H9 (cell line): ENCODE results near the gene TAF8. TPM values are rescaled to one million over a fixed set of nuclear protein-coding genes. Genes with fewer than 3 reads are reported as not detected.
A peak's percentile ranks its signal among the peaks of the same experiment; 100 is the strongest.

Experiments used
- DNase-seq: peaks from one replicate; pipeline ENCODE4 v3.0.0-alpha.2; 2017
- H2AFZ ChIP-seq: one replicate; pipeline ENCODE4 v1.6.1; 2013; ENCODE audit warnings: mild to moderate bottlenecking, low read length, control low read depth, moderate library complexity
- H2AK5ac ChIP-seq: 2 replicates; pipeline ENCODE4 v1.6.1; 2013; ENCODE audit warnings: low read length, control low read depth, mixed read lengths; ENCODE audit not compliant: insufficient read length
- H2BK120ac ChIP-seq: one replicate; pipeline ENCODE4 v1.6.1; 2013; ENCODE audit warnings: low read depth, mild to moderate bottlenecking, low read length, control low read depth, inconsistent platforms; ENCODE audit not compliant: poor library complexity, severe bottlenecking
- H2BK12ac ChIP-seq: 2 replicates; pipeline ENCODE4 v1.6.1; 2013; ENCODE audit warnings: low read length, control low read depth, mixed read lengths, low read depth; ENCODE audit not compliant: insufficient read length
- H2BK15ac ChIP-seq: 2 replicates; pipeline ENCODE4 v1.6.1; 2013; ENCODE audit warnings: low read depth, low read length, control low read depth
- H2BK20ac ChIP-seq: one replicate; pipeline ENCODE4 v1.6.1; 2013; ENCODE audit warnings: low read depth, mild to moderate bottlenecking, low read length, control low read depth, inconsistent platforms; ENCODE audit not compliant: poor library complexity, severe bottlenecking
- H2BK5ac ChIP-seq: 2 replicates; pipeline ENCODE4 v1.6.1; 2013; ENCODE audit warnings: low read length, control low read depth, mixed read lengths; ENCODE audit not compliant: insufficient read length
- H3K14ac ChIP-seq: 2 replicates; pipeline ENCODE4 v1.6.1; 2013; ENCODE audit warnings: low read length, control low read depth; ENCODE audit not compliant: insufficient read depth
- H3K18ac ChIP-seq: 2 replicates; pipeline ENCODE4 v1.6.1; 2013; ENCODE audit warnings: low read depth, mild to moderate bottlenecking, mixed read lengths, low read length, control low read depth; ENCODE audit not compliant: insufficient read length
- H3K23ac ChIP-seq: 2 replicates; pipeline ENCODE4 v1.6.1; 2013; ENCODE audit warnings: low read length, control low read depth, mixed read lengths, low read depth; ENCODE audit not compliant: insufficient read length
- H3K23me2 ChIP-seq: 2 replicates; pipeline ENCODE4 v1.6.1; 2013; ENCODE audit warnings: low read depth, mild to moderate bottlenecking, mixed read lengths, low read length, control low read depth; ENCODE audit not compliant: insufficient read length, poor library complexity, severe bottlenecking
- H3K27ac ChIP-seq: 2 replicates; pipeline ENCODE4 v1.5.1; 2013; ENCODE audit warnings: low read length, control low read depth, mixed read lengths, low read depth; ENCODE audit not compliant: insufficient read length
- H3K27me3 ChIP-seq: 2 replicates; pipeline ENCODE4 v1.6.1; 2013; ENCODE audit warnings: low read length, control low read depth, inconsistent platforms; ENCODE audit not compliant: insufficient read depth
- H3K4ac ChIP-seq: 2 replicates; pipeline ENCODE4 v1.6.1; 2013; ENCODE audit warnings: low read depth, mild to moderate bottlenecking, control low read depth, inconsistent platforms, low read length, moderate library complexity
- H3K4me1 ChIP-seq: 2 replicates; pipeline ENCODE4 v1.6.1; 2013; ENCODE audit warnings: low read length, control low read depth, inconsistent platforms; ENCODE audit not compliant: insufficient read depth
- H3K4me2 ChIP-seq: 2 replicates; pipeline ENCODE4 v1.6.1; 2013; ENCODE audit warnings: low read length, control low read depth, mixed read lengths; ENCODE audit not compliant: insufficient read length, insufficient read depth
- H3K56ac ChIP-seq: 2 replicates; pipeline ENCODE4 v1.6.1; 2013; ENCODE audit warnings: low read depth, mild to moderate bottlenecking, mixed read lengths, low read length, control low read depth; ENCODE audit not compliant: insufficient read length
- H3K79me1 ChIP-seq: 2 replicates; pipeline ENCODE4 v1.6.1; 2013; ENCODE audit warnings: low read depth, mild to moderate bottlenecking, moderate library complexity, low read length, control low read depth, inconsistent platforms; ENCODE audit not compliant: insufficient read depth, poor library complexity, severe bottlenecking
- H3K79me2 ChIP-seq: 2 replicates; pipeline ENCODE4 v1.6.1; 2013; ENCODE audit warnings: low read length, control low read depth, inconsistent platforms; ENCODE audit not compliant: insufficient read depth
- H3K9ac ChIP-seq: 2 replicates; pipeline ENCODE4 v1.6.1; 2013; ENCODE audit warnings: low read length, control low read depth, mixed read lengths; ENCODE audit not compliant: insufficient read length; ENCODE audit errors: extremely low read depth
- H3K9me3 ChIP-seq: one replicate; pipeline ENCODE4 v1.6.1; 2013; ENCODE audit warnings: low read depth, low read length, inconsistent platforms; ENCODE audit not compliant: control insufficient read depth
- H3T11ph ChIP-seq: one replicate; pipeline ENCODE4 v1.6.1; 2013; ENCODE audit warnings: mild to moderate bottlenecking, low read length, control low read depth, inconsistent platforms
- H4K20me1 ChIP-seq: one replicate; pipeline ENCODE4 v1.6.1; 2013; ENCODE audit not compliant: control insufficient read depth, insufficient read length, insufficient read depth
- H4K5ac ChIP-seq: 2 replicates; pipeline ENCODE4 v1.6.1; 2013; ENCODE audit warnings: low read depth, mild to moderate bottlenecking, mixed read lengths, low read length, control low read depth; ENCODE audit not compliant: insufficient read length
- H4K8ac ChIP-seq: replicated peaks from 2 replicates; pipeline ENCODE4 v1.6.1; 2013; ENCODE audit warnings: low read length, control low read depth, mixed read lengths, low read depth; ENCODE audit not compliant: insufficient read length
- H4K91ac ChIP-seq: 2 replicates; pipeline ENCODE4 v1.6.1; 2013; ENCODE audit warnings: low read depth, mild to moderate bottlenecking, moderate library complexity, mixed read lengths, low read length, control low read depth; ENCODE audit not compliant: insufficient read length
- H3K27ac Mint-ChIP-seq, 3 experiments: 2 replicates in 2 of 3; 3 replicates in 1 of 3; pipeline ENCODE4 v1.8.0; 2020 to 2021; ENCODE audit warnings: mixed read lengths in 3 of 3, mild to moderate bottlenecking in 1 of 3, moderate library complexity in 1 of 3
- H3K27me3 Mint-ChIP-seq: 2 replicates; pipeline ENCODE4 v1.8.0; 2021; ENCODE audit warnings: low read depth, mild to moderate bottlenecking, moderate library complexity, mixed read lengths
- H3K36me3 Mint-ChIP-seq, 3 experiments: 2 replicates in 2 of 3; 3 replicates in 1 of 3; pipeline ENCODE4 v1.8.0; 2020 to 2021; ENCODE audit warnings: low read depth in 3 of 3, mixed read lengths in 3 of 3; ENCODE audit not compliant: insufficient read depth in 1 of 3
- H3K4me1 Mint-ChIP-seq, 2 experiments: 2 replicates each; pipeline ENCODE4 v1.8.0; 2020; ENCODE audit warnings: mixed read lengths in 2 of 2
- H3K4me3 Mint-ChIP-seq, 2 experiments: 2 replicates in 1 of 2; 3 replicates in 1 of 2; pipeline ENCODE4 v1.8.0; 2020 to 2021; ENCODE audit warnings: mild to moderate bottlenecking in 2 of 2, mixed read lengths in 2 of 2, moderate library complexity in 1 of 2
- H3K9me3 Mint-ChIP-seq, 2 experiments: 2 replicates in 1 of 2; 3 replicates in 1 of 2; pipeline ENCODE4 v1.8.0; 2020; ENCODE audit warnings: mild to moderate bottlenecking in 2 of 2, mixed read lengths in 2 of 2, moderate library complexity in 1 of 2
- WGBS: extraction: QIAGEN DNeasy Blood & Tissue Kit; methylation state at CpG from one replicate; pipeline ENCODE4 v1.1.7; 2013; ENCODE audit warnings: missing lambda C conversion rate, low lambda C conversion rate, mixed read lengths; ENCODE audit not compliant: insufficient read length; ENCODE audit errors: extremely low coverage; 5-methylcytosine and 5-hydroxymethylcytosine counted together
- total RNA-seq: library from RNA; stranded (reverse); gene quantifications from 2 replicates; pipeline ENCODE4 v1.2.1, GENCODE V29; 2021
- TF ChIP-seq, protein P1 (sequence below): fragments of 200-600 bp; sonication (generic); conservative IDR thresholded peaks from 3 replicates; pipeline ENCODE4 v1.8.0; 2021; ENCODE audit warnings: antibody characterized with exemption, mild to moderate bottlenecking

Gene TAF8
- total RNA-seq, 1 experiment from 2014 or later: 30.4 TPM

DNA sequence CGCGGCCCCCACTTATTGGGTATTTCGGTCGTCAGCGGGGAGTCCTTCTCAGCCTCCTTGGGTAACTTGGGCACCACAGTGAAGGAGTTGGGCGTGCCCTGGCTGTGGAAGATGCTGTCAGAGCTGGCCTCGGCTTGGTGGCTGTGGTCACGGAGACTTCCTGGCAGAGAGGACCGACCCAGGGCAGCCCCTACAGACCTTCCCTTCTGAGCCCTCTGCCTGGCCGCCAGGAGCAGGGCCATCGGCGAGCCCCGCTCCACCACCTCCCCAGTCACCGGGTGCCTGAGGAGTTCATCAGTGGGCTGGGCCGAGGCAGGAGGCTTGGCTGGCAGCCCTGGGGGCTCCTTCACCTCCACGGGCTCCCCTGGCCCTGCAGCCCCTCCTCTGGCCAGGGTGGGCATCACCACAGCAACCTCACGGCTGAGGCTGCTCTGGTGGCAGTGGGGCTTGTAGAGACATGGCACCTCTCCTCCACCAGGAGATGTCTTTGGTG, 54.9 kb downstream of the TAF8 start:
- no peak overlapping the region for H3K9ac ChIP-seq
- H4K5ac ChIP-seq: no peak overlapping the region
- H3K4me1 ChIP-seq: no peaks in the 10 kb centered on the region
- H3K27me3 ChIP-seq: no peaks in the 10 kb centered on the region
- H2BK20ac ChIP-seq: no peak overlapping the region
- H3K18ac ChIP-seq: no peak overlapping the region
- no peak overlapping the region for H3K27ac Mint-ChIP-seq
- H3K4ac ChIP-seq: no peak overlapping the region
- H3K27ac ChIP-seq: no peak overlapping the region
- no peak overlapping the region for H3K56ac ChIP-seq
- no peak overlapping the region for H3T11ph ChIP-seq
- H3K14ac ChIP-seq: no peak overlapping the region
- peaks cover 37 to 65% (median 61%) of the 10 kb centered on the region in 3 experiments; a peak in 6 of 7 replicates for H3K36me3 Mint-ChIP-seq
- peaks cover 2% of the 10 kb centered on the region for H3K27me3 Mint-ChIP-seq
- peaks cover 7 to 27% of the 10 kb centered on the region in 2 experiments for H3K4me1 Mint-ChIP-seq
- H3K9me3 ChIP-seq: no peaks in the 10 kb centered on the region
- no peak overlapping the region for H3K4me2 ChIP-seq
- no peak overlapping the region for H2BK5ac ChIP-seq
- TF ChIP-seq, protein P1, sequence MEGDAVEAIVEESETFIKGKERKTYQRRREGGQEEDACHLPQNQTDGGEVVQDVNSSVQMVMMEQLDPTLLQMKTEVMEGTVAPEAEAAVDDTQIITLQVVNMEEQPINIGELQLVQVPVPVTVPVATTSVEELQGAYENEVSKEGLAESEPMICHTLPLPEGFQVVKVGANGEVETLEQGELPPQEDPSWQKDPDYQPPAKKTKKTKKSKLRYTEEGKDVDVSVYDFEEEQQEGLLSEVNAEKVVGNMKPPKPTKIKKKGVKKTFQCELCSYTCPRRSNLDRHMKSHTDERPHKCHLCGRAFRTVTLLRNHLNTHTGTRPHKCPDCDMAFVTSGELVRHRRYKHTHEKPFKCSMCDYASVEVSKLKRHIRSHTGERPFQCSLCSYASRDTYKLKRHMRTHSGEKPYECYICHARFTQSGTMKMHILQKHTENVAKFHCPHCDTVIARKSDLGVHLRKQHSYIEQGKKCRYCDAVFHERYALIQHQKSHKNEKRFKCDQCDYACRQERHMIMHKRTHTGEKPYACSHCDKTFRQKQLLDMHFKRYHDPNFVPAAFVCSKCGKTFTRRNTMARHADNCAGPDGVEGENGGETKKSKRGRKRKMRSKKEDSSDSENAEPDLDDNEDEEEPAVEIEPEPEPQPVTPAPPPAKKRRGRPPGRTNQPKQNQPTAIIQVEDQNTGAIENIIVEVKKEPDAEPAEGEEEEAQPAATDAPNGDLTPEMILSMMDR: peak; percentile 41; the same call in 2 of the 3 replicates
- H2BK12ac ChIP-seq: no peak overlapping the region
- no peak overlapping the region for H2BK15ac ChIP-seq
- H3K23me2 ChIP-seq: peaks cover 3% of the 10 kb centered on the region
- H2AK5ac ChIP-seq: no peak overlapping the region
- H4K20me1 ChIP-seq: no peaks in the 10 kb centered on the region
- H4K91ac ChIP-seq: no peak overlapping the region
- H3K79me2 ChIP-seq: no peaks in the 10 kb centered on the region
- no peak overlapping the region for H2BK120ac ChIP-seq
- no peaks in the 10 kb centered on the region for H3K79me1 ChIP-seq
- H4K8ac ChIP-seq: no peak overlapping the region
- no peak overlapping the region for H2AFZ ChIP-seq
- no peaks in the 10 kb centered on the region for H3K9me3 Mint-ChIP-seq
- H3K4me3 Mint-ChIP-seq: peak overlapping the region in 1 of 2 experiments; percentile 42; a peak in 2 of 5 replicates
- H3K23ac ChIP-seq: no peak overlapping the region
- no CpG with 5 or more reads among the region's 17 CpGs for WGBS
- DNase-seq: no peak
